Epithelial cell of esophagus (primary cell): ENCODE data around the gene C1QTNF3.

Experiments used
- DNase-seq: peaks from one replicate; pipeline ENCODE4 v3.0.0; 2010; ENCODE audit warnings: low read depth
- H3K4me3 ChIP-seq: 2 replicates; pipeline ENCODE4 v1.5.1; 2011; ENCODE audit warnings: mild to moderate bottlenecking, low read length, control low read depth
- TF ChIP-seq, protein P1 (sequence below): IDR thresholded peaks from 2 replicates; pipeline ENCODE4 v1.5.1; 2011; ENCODE audit warnings: low read depth, mild to moderate bottlenecking, low read length, control low read depth, inconsistent platforms; ENCODE audit not compliant: insufficient read depth; ENCODE audit errors: missing control alignments

The C1QTNF3 gene

DNA sequence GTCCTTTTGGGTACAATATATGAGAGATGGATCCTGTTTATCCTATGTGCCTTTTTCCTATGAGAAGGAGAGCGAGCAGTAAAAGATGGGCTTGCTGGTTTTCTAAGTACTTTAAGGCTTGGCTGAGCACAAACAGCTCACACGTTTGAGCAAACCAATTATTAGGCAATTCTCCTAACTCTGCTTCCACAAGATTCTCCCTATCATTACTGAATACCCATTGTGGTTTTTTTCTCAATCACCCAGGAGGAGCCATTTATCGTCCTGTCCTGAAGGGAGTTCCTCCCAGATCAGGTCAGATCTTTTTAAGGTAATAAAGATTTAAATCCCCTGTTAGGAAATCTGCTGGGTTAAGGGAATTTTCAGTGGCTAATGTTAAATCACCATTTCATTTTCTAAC lies 19.4 kb upstream of the C1QTNF3 start:
- TF ChIP-seq, protein P1, sequence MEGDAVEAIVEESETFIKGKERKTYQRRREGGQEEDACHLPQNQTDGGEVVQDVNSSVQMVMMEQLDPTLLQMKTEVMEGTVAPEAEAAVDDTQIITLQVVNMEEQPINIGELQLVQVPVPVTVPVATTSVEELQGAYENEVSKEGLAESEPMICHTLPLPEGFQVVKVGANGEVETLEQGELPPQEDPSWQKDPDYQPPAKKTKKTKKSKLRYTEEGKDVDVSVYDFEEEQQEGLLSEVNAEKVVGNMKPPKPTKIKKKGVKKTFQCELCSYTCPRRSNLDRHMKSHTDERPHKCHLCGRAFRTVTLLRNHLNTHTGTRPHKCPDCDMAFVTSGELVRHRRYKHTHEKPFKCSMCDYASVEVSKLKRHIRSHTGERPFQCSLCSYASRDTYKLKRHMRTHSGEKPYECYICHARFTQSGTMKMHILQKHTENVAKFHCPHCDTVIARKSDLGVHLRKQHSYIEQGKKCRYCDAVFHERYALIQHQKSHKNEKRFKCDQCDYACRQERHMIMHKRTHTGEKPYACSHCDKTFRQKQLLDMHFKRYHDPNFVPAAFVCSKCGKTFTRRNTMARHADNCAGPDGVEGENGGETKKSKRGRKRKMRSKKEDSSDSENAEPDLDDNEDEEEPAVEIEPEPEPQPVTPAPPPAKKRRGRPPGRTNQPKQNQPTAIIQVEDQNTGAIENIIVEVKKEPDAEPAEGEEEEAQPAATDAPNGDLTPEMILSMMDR, result no peak
- DNase-seq, result peak; percentile 38
- no peak overlapping the region for H3K4me3 ChIP-seq

DNA sequence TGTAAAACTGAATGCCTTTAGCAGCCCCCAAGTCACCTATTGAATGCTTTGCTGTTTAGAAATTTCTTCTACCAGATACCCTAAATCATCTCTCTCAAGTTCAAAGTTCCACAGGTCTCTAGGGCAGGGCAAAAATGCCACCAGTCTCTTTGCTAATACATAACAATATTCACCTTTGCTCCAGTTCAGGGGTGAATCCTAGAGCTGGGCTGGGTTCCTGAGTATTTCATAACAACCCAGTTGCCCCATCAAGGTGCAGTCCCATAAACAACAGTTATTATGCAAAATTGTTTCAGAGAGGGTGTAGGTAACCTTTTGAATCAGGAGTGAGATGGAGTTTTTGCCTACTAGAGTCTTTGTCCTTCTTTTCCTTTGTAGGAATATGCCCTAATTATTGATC lies 19.0 kb upstream of the C1QTNF3 start:
- peak; percentile 61 for DNase-seq
- TF ChIP-seq, protein P1, result no peak
- H3K4me3 ChIP-seq, result no peak overlapping the region

DNA sequence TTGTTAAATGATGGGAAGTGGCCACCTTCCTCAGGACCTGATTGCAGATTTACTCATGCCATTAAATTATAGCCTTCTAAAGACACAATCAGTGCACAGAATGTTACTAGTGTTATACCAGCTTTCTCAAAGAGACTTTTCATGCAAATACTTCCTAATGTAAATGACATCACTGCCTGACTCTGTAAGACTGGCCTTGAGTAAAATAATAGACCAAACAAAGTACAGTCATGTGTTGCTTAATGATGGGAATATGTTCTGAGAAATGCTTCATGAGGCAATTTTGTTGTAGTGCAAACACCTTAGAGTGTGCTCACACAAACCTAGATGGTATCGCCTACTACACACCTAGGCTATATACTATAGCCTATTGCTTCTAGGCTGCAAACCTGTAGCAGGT lies 17.0 kb upstream of the C1QTNF3 start:
- TF ChIP-seq, protein P1, result no peak
- peak; percentile 74 for DNase-seq
- no peak overlapping the region for H3K4me3 ChIP-seq

DNA sequence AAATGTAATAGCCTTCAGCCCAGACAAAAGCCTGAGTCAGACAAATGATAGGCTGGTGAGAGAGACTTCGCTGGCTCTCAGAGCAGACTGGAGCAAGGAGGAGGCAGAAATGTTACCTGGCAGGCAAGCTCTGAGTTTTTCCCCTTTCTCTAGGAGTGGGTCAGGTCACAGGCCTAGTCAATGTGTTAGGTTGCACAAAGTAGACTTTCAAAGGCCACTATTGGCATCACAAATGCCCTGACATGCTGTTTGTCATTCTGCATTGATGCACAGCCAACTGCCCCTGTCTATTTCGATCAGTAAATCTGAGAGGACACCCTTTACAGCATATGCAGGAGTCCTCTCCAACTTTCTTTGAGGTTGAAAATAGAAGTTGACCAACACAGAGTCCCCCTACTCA lies 15.5 kb upstream of the C1QTNF3 start:
- no peak overlapping the region for H3K4me3 ChIP-seq
- TF ChIP-seq, protein P1, result no peak
- no peak for DNase-seq

DNA sequence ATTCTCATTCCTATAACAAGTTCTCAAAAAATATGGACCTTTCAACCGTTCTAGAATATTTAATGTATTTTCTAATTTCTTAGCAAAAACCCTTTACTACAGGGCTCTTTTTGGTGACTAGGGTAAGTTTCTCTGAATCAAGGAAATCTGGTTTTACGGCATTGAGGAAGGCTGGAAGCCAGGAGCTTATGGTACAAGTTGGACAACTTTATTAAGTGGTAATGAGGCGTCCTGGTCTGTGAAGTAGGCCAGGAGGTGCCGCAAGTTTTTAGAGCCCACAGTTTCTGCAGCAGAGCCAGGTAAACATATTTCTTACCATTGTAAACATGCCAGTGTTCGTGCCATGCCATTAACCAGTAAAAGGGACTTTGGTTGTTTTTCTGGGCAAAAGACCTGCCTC lies 14.6 kb upstream of the C1QTNF3 start:
- TF ChIP-seq, protein P1, result no peak
- H3K4me3 ChIP-seq, result no peak overlapping the region
- DNase-seq, result peak; percentile 50

DNA sequence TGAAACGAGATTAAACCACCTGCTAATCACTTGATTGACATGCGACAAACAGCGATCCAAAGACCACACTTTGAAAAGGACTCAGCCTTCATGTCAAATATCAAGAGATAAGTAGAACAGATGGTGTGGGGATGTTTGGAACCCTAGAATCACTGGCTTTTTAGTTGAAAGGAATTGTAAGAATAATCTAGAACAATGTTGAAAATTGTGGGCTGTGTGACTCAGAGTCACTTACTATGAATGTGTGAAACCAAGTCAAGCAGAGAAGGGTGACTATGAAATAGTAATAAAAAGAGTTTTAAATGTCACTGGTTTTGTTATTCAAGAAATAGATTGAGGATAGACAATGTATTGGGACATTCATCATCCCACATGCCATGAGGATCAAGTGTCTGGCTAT lies 14.1 kb upstream of the C1QTNF3 start:
- no peak overlapping the region for H3K4me3 ChIP-seq
- TF ChIP-seq, protein P1, result no peak
- no peak for DNase-seq

DNA sequence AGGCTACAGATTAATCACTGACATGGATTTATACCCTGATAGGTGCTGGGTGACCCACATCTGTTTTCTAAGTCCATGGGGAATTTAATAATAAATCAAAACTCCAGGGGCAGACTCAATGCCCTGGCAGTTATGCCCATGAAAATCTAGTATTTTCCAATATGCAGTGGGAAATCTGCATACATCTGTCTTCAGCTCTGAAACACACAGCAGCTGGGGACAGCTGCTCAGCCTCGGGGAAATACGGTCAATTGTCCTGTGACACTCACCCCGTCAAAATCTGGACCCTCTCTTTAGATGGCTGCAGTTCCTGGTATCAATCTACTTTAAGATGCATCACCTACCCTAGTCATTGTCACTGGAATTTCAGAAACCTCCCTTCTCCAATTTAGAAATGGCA lies 12.7 kb upstream of the C1QTNF3 start:
- no peak overlapping the region for H3K4me3 ChIP-seq
- no peak for DNase-seq
- TF ChIP-seq, protein P1, result no peak
